Forelimb muscle (tissue), 1 donor: ENCODE data around the gene F2RL1. TPM values are rescaled to one million over a fixed set of nuclear protein-coding genes. Genes with fewer than 3 reads are reported as not detected.
A peak's percentile ranks its signal among the peaks of the same experiment; 100 is the strongest.
"Not testable (repeated sequence)": the region's sequence is repeated elsewhere in the genome, so short reads cannot be mapped to it uniquely, and the experiment has no call there.

Source experiments
- DNase-seq: peaks from one replicate; pipeline ENCODE4 v3.0.0-alpha.2; 2013; ENCODE audit warnings: low read depth
- polyA plus RNA-seq: library from polyadenylated mRNA; unstranded; fragments of 120-200 nt; gene quantifications from one replicate; pipeline ENCODE4 v1.2.1, GENCODE V29; 2013; ENCODE audit not compliant: insufficient read length

Gene F2RL1
- 0.32 TPM for polyA plus RNA-seq

- DNase-seq: no peak
Observed at GRCh38 chr5:76818844-76819831, at the start of gene F2RL1. TSS of gene F2RL1 (plus strand) at chr5:76819030. CDS start at chr5:76819183, 153 bp downstream.

GRCh38 chr5:76771041-76771440 lies 47.8 kb upstream of the F2RL1 start:
- DNase-seq: not testable (repeated sequence)

GRCh38 chr5:76771705-76772405 lies 47.0 kb upstream of the F2RL1 start:
- DNase-seq: no peak

DNA sequence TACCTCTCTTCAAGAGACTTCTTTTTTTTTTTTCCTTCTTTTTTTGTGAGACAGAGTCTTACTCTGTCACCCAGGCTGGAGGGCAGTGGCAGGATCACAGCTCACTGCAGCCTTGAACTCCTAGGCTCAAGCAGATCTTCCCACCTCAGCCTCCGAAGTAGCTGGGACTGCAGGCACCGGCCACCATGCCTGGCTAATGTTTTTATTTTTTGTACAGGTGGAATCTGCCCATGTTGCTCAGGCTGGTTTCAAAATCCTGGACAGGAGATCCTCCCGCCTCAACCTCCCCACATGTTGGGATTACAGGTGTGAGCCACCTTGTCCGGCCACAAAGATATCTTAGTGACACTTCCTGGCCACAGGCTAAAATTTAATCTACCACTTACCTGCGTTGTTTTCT lies 42.9 kb upstream of the F2RL1 start:
- no peak for DNase-seq

DNA sequence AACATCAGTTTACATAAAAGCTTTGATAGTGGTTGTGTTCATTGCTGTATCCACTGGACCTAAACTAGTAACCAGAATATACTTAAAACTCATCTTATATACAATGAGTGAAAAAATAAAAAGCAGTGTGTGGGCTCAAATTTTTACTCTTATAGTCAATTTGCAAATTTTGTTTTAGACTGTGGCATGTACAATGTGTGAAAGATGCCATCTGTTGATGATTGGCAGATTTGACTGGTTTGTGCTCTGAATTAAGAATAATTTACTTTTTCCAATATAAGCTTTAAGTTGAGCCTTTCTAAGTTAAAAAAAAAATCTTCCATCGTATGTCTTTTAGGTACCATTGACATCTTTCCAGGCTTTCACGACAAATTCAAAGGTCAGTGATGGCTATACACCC lies 42.4 kb upstream of the F2RL1 start:
- no peak for DNase-seq

DNA sequence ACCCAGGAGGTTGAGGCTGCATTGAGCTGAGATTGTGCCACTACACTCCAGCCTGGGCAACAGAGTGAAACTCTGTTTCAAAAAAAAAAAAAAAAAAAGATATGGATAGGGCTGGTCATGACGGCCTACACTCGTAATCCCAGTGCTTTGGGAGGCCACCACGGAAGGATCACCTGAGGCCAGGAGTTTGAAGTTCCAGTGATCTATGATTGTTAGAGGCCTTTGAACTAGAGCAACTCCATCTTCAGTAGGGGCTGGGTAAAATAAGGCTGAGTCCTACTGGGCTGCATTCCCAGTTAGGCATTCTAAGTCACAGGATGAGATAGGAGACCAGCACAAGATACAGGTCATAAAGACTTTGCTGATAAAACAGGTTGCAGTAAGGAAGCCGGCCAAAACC lies 38.2 kb upstream of the F2RL1 start:
- DNase-seq: not testable (repeated sequence)

- no peak for DNase-seq
Observed at GRCh38 chr5:76781775-76782174, 37.1 kb upstream of the F2RL1 start.

GRCh38 chr5:76782444-76782843 lies 36.4 kb upstream of the F2RL1 start:
- no peak for DNase-seq

GRCh38 chr5:76787237-76787636 lies 31.6 kb upstream of the F2RL1 start:
- peak; percentile 84 for DNase-seq

- no peak for DNase-seq
Observed at GRCh38 chr5:76788362-76788761, 30.5 kb upstream of the F2RL1 start.

- DNase-seq: not testable (repeated sequence)
Observed at GRCh38 chr5:76789275-76789674, 29.6 kb upstream of the F2RL1 start.

- DNase-seq: no peak
Observed at GRCh38 chr5:76789991-76790581, 28.7 kb upstream of the F2RL1 start.

DNA sequence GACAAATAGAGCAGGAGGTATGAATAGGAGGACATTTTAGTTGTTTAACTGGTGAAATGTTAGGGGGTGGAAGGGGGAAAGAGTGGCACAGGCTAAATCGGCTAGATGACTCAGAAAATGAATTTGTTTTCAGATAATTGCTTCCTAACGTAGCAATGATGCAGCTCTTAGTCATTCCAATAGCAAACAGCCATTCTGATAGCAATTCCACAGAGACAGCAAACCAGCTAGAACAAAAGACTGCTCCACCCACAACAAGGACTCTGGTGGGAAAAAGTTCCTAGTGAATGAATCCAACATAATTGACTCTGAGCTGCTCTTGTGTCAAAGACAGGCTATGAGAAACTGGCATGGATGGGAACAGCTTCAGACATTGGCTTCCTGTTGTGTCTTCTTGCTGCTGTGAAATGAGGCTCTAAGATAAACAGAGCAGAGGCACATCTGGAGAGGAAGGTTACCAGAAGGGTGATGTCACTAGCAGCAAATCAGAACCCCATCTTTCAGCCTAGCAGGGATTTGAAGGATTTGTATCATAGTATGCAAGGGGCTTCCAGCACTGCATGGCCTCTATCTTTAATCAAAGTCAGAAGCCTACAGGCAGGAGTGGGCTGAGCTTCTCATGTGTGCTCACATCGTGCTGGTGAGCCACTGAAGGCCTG lies 28.1 kb upstream of the F2RL1 start:
- peak; percentile 36 for DNase-seq

GRCh38 chr5:76791461-76791860 lies 27.4 kb upstream of the F2RL1 start:
- no peak for DNase-seq

GRCh38 chr5:76794871-76795270 lies 24.0 kb upstream of the F2RL1 start:
- no peak for DNase-seq

- DNase-seq: no peak
Observed at GRCh38 chr5:76799588-76799987, 19.2 kb upstream of the F2RL1 start.

- no peak for DNase-seq
Observed at GRCh38 chr5:76800579-76800978, 18.3 kb upstream of the F2RL1 start.

DNA sequence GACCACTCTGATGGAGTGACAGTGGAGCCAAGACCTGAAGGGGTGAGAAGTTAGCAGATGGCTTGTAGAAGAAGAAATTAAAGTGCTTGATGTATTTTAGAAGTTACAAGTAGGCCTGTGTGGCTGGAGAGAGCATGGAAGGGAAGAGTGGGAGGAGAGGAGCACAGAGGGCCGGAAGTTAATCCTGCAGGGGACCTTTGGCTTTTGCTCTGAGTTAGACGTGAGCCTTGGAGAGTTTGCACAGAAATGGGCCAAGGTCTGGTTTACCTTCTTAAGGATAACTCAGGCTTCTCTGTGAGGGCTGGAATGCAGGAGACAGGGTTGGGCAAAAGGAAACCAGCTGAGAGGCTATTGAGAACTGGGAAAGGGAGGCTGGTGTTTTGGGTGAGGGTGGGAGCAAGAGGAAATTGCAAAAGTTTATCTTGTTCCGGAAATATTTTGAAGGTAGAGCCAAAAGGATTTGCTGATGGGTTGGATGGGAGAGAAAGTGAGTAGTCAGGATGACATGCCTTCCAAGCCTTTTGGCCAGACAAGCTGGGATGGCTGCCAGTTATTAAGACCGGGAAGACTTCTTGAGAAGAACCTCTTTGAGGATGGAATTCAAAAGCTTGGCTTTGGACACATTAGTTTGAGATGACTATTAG lies 17.5 kb upstream of the F2RL1 start:
- no peak for DNase-seq

DNA sequence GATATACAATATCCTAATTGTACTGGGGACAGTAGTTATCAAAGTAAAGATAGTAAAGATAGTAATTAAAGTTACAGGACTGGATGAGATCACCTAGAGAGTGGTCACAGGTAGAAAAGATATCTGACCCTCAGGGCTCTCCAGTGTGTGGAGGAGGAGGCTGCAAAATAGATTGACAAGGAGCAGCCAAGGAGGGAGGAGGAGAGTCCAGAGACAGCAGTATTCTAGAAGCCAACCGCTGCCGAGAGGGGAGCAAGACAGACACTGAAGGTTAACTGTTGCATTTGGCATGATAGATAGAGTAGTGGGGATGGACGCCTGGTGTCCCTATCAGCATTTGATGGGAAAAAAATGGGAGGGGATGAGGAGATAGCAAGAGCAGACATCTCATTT lies 17.0 kb upstream of the F2RL1 start:
- DNase-seq: no peak

- no peak for DNase-seq
Observed at GRCh38 chr5:76804266-76804665, 14.6 kb upstream of the F2RL1 start.

DNA sequence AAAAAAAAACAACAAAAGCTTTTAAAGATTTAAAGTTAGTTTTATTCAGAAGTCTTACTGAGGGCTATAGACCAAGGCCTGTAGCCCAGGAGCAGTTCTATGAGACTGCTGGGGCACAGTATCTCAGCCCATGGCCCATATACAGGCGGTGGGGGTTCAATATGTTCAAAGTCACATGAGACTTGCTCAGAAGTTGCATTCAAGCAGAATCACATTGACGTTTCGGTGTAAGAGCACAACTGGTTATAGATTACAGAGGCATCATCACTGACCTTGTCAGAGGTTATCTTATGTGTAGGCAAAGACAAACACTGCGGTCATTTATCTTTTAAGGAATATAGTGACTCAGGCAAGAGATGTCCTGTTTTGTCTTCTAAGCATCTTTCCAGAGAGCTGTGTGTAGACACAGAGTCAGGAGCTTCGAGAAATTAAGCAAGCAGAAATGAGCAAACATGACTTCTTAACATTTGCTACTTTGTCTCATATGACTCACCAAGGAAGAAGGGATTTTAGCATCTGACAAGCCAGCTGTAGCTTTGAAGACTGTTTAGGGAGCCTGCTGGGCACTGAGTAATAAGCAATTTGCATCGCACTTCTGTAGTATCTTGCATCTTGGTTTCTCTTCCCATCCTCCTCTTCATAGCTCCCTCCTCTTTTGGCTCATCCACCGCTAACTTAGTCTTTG lies 12.9 kb upstream of the F2RL1 start:
- no peak for DNase-seq
